Cardiac fibroblast (primary cell): ENCODE data around the gene CHST14.
A peak's percentile ranks its signal among the peaks of the same experiment; 100 is the strongest.

Experiments
- DNase-seq, 2 donors: peaks; one replicate each; pipeline versions ENCODE4 v3.0.0 to v3.0.0-alpha.2; 2010; ENCODE audit warnings: low read depth in 2 of 2
- H3K4me3 ChIP-seq, 2 donors: replicated peaks in 1 of 2; 1 replicate in 1 of 2; 2 replicates in 1 of 2; pipeline ENCODE4 v1.5.1; 2011; ENCODE audit warnings: low read depth in 2 of 2, low read length in 2 of 2, mild to moderate bottlenecking in 2 of 2, moderate library complexity in 1 of 2
- CTCF ChIP-seq: IDR thresholded peaks from one replicate; pipeline ENCODE4 v1.5.1; 2011; ENCODE audit warnings: low read depth, mild to moderate bottlenecking, low read length, inconsistent platforms

Gene CHST14

DNA sequence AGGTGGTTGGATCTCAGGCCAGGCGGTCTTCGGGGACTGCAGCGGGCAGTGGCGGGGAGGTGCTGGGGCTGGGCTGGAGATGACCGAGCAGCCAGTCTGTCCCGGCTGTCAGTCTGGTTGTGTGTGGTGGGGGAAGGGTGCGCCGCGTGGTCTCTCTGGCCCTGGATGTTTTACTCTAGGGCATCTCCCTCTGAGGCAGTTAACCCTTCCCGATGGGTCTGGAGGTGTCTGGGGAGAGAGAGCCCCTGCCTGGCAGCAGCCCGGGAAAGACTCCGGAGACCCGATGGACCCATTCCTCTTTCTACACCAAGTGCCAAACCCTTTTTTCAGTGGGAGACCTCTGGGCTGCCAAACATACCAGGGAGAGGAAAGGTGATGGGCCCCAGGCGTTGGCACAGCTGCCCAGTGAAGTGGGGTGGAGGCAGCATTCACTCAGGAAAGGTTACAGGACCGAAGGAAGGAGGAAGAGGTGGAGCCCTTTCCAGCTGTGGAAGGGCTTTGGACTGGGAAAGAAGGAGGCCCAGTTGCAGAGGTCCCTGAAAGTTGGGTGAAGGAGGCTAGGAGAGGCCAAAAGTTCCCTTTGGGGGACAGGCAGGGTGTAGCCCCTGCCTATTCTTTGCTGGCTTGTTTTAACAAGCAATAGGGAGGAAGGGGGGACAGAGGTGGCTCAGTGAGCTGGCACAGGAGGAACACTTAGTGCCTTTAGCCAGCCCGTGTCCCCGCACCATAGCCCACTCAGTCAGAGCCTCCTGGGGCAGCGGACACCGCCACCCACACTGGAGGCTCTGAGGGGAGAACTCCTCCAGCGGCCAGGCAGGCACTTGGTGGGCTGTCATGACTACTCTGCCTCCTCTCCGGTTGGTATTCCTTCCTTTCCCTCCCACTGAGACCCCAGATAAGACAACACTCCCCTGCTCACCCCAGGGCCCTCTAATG is 32.8 kb upstream of the CHST14 start:
- no peak for DNase-seq
- TF ChIP-seq CTCF, result no peak
- no peak overlapping the region for H3K4me3 ChIP-seq

GRCh38 chr15:40438712-40439111 is 32.1 kb upstream of the CHST14 start:
- no peak for DNase-seq
- TF ChIP-seq CTCF, result no peak
- H3K4me3 ChIP-seq, result no peak overlapping the region

DNA sequence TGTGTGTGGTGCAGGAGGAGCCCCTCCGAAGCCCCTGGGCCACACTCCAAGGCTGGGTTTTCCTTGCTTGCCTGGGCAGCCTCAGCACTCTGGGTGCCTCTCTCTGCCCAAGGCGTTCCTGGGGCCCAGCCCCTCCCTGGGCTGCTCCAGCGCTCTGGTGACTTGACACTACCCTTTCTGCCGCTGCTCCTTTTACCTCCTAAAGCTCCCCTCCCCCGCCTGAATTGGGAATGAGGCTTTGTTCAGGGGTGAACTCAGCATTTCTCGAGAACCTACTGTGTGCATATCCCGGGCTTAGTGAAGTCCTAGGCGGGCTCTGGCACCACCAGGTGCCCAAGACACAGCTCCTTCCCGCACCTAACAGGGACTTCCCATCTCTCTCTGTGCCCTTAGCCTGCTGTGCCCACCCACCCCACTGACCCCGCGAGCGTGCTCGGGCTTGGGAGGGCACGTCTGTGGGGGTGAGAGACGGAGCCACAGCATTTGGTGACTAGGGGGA is 31.3 kb upstream of the CHST14 start:
- TF ChIP-seq CTCF, result no peak
- peak overlapping the region; percentile 62 to 70 for H3K4me3 ChIP-seq
- DNase-seq, result no peak

DNA sequence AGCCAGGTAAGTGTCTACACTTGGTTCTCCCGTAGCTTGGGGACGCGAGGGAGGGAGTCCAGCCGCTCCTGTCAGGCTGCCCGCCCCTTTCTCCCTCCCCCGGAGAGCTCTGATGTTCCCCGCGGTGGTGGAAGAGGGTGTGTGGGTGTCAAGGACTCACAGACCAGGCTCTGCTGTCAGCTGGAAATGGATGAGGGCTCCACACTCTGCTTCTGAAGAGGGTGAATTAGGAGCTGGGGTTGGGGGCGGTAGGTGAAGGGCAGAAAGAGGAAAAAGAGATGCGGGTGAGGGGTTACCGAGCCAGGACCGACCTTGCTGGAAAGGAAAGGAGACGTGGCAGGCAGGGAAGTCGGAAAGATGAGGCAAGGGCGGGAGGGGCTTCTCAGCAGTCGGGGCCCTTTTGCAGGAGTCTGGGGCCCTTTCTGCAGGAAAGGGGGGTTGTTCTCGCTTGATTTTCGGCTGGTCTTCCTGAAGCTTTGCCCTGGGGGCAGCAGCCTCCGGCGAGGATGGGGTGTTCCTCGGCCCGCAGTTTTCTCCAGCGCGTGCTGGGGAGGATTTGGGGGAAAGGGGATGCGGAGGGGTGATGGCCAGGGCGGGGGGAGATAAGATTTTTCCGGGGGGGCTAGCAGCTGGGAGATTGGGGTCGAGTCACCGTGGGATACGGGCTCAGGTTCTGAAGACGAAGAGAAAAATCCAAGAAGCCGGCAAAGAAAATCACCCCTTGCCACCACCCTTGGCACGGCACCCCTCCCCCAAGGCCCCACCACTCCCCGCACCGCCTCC is 30.6 kb upstream of the CHST14 start:
- peak in 1 of 2 donors; percentile 40 for DNase-seq
- peak overlapping the region; percentile 62 to 70 for H3K4me3 ChIP-seq
- no peak for TF ChIP-seq CTCF

- H3K4me3 ChIP-seq, result peak within 1 kb of the TSS; percentile 70 to 75
- DNase-seq, result peak; percentile 93 to 96
- no peak for TF ChIP-seq CTCF
Measured at GRCh38 chr15:40440743-40441564, 29.8 kb upstream of the CHST14 start, which contains the start of gene BAHD1. Gene BAHD1, plus strand, starts transcription at chr15:40440953. Its CDS starts 17,512 bp downstream, at chr15:40458465.
